Measurements from ENCODE around the gene RGS14. TPM values are rescaled to one million over a fixed set of nuclear protein-coding genes. Genes with fewer than 3 reads are reported as not detected.

Gene RGS14
- total and polyA plus RNA-seq, 3 donors from 2014 or later = 25.3 to 40.5 (median 39.2) TPM

- Histone ChIP-seq H3K27me3 (no peaks in the 10 kb centered on the region), H3K4me1 (peaks cover 10% of the 10 kb centered on the region), H3K27ac (no peak overlapping the region), H3K4me3 (no peak overlapping the region), H3K9me3 (no peaks in the 10 kb centered on the region), H3K36me3 (ENCODE audit: low read depth, missing control alignments) (no peaks in the 10 kb centered on the region)
- 51 to 62% methylated on average over 7 of the region's 7 CpGs for WGBS, 2 donors
- peak; percentile 67 to 81 (median 68) for TF ChIP-seq CTCF (IDR thresholded peaks at IDR 0.05)
- no peak for TF ChIP-seq POLR2A (IDR thresholded peaks at IDR 0.05)
- intact Hi-C loops (cut with DNase I; ENCODE audit: low total_unique reads) = no loop called here
- DNase-seq = peak; percentile 87
Measured at GRCh38 chr5:177317959-177318377, 39.8 kb upstream of the RGS14 start.

GRCh38 chr5:177319913-177320588 lies 37.7 kb upstream of the RGS14 start:
- TF ChIP-seq POLR2A (IDR thresholded peaks at IDR 0.05) (no peak), CTCF (IDR thresholded peaks at IDR 0.05) (no peak)
- H3K4me1 ChIP-seq = peaks cover under 1% of the 10 kb centered on the region
- 94 to 95% methylated on average over 7 to 14 of the region's 14 CpGs for WGBS, 2 donors

GRCh38 chr5:177320879-177321278 lies 36.8 kb upstream of the RGS14 start:
- no peak for DNase-seq
- Histone ChIP-seq H3K4me1 (no peaks in the 10 kb centered on the region), H3K27ac (no peak overlapping the region), H3K27me3 (no peaks in the 10 kb centered on the region), H3K4me3 (no peak overlapping the region), H3K36me3 (ENCODE audit: low read depth, missing control alignments) (no peaks in the 10 kb centered on the region), H3K9me3 (no peaks in the 10 kb centered on the region)
- intact Hi-C loops (cut with DNase I; ENCODE audit: low total_unique reads) = no loop called here
- 92 to 93% methylated on average over 7 of the region's 7 CpGs for WGBS, 2 donors
- TF ChIP-seq CTCF (IDR thresholded peaks at IDR 0.05) = no peak
- no peak for TF ChIP-seq POLR2A (IDR thresholded peaks at IDR 0.05)

More at GRCh38 chr5:177319913-177320588, 37.7 kb upstream of the RGS14 start:
- H3K36me3 ChIP-seq (ENCODE audit: low read depth, missing control alignments) = no peaks in the 10 kb centered on the region
- no peaks in the 10 kb centered on the region for H3K9me3 ChIP-seq
- intact Hi-C loops (cut with DNase I; ENCODE audit: low total_unique reads) = no loop called here
- no peak for DNase-seq
- no peak overlapping the region for H3K4me3 ChIP-seq
- H3K27ac ChIP-seq = no peak overlapping the region
- H3K27me3 ChIP-seq = no peaks in the 10 kb centered on the region

- DNase-seq = no peak
- no peaks in the 10 kb centered on the region for H3K36me3 ChIP-seq (ENCODE audit: low read depth, missing control alignments)
- no peaks in the 10 kb centered on the region for H3K9me3 ChIP-seq
- H3K27ac ChIP-seq = no peak overlapping the region
- no peaks in the 10 kb centered on the region for H3K4me1 ChIP-seq
- no peaks in the 10 kb centered on the region for H3K27me3 ChIP-seq
- intact Hi-C loops (cut with DNase I; ENCODE audit: low total_unique reads) = no loop called here
- WGBS, 2 donors = 81 to 93% methylated on average over 1 of the region's 1 CpG
- TF ChIP-seq CTCF (IDR thresholded peaks at IDR 0.05) (no peak), POLR2A (IDR thresholded peaks at IDR 0.05) (no peak)
- H3K4me3 ChIP-seq = no peak overlapping the region
Measured at GRCh38 chr5:177325868-177326381, 31.8 kb upstream of the RGS14 start.

Measured in testis (tissue), 3 donors.